GM23338 (cell line): ENCODE data around the gene PRKAA1. TPM values are rescaled to one million over a fixed set of nuclear protein-coding genes. Genes with fewer than 3 reads are reported as not detected.

Source experiments
- ATAC-seq: fragments of 200-7000 bp; cut with Tn5 transposase; 3 replicates; pipeline ENCODE4 v1.9.1; 2020
- DNase-seq: peaks from one replicate; pipeline ENCODE4 v3.0.0-alpha.2; 2015; ENCODE audit warnings: low spot score
- H2AFZ ChIP-seq: fragments of 200-600 bp; sonication (generic); 2 replicates; pipeline ENCODE4 v1.8.0; 2016; ENCODE audit warnings: antibody characterized with exemption, mild to moderate bottlenecking, moderate library complexity
- H3F3A ChIP-seq: fragments of 200-600 bp; sonication (generic); replicated peaks from 2 replicates; pipeline ENCODE4 v1.8.0; 2017; ENCODE audit warnings: antibody characterized with exemption, mixed run types, low read depth
- H3K27ac ChIP-seq: fragments of 200-600 bp; sonication (generic); 2 replicates; pipeline ENCODE4 v1.6.1; 2016; ENCODE audit warnings: low read depth
- H3K27me3 ChIP-seq: fragments of 200-600 bp; sonication (generic); 2 replicates; pipeline ENCODE4 v1.8.0; 2016; ENCODE audit warnings: mild to moderate bottlenecking, mixed run types, moderate library complexity; ENCODE audit not compliant: insufficient read depth
- H3K36me3 ChIP-seq: fragments of 200-600 bp; sonication (generic); 2 replicates; pipeline ENCODE4 v1.8.0; 2016; ENCODE audit warnings: mild to moderate bottlenecking; ENCODE audit not compliant: insufficient read depth
- H3K4me1 ChIP-seq: fragments of 200-600 bp; sonication (generic); 2 replicates; pipeline ENCODE4 v1.8.0; 2016; ENCODE audit warnings: mild to moderate bottlenecking, moderate library complexity; ENCODE audit not compliant: insufficient read depth
- H3K4me2 ChIP-seq: fragments of 200-600 bp; sonication (generic); 2 replicates; pipeline ENCODE4 v1.7.1; 2017; ENCODE audit warnings: mixed run types
- H3K4me3 ChIP-seq: fragments of 200-600 bp; sonication (generic); 2 replicates; pipeline ENCODE4 v1.6.1; 2016; ENCODE audit warnings: mixed run types
- H3K79me2 ChIP-seq: fragments of 200-600 bp; sonication (generic); replicated peaks from 2 replicates; pipeline ENCODE4 v1.8.0; 2017; ENCODE audit warnings: mild to moderate bottlenecking; ENCODE audit not compliant: insufficient read depth
- H3K9me2 ChIP-seq: fragments of 200-600 bp; sonication (generic); 2 replicates; pipeline ENCODE4 v1.8.0; 2017; ENCODE audit not compliant: insufficient read depth
- H4K20me1 ChIP-seq: fragments of 200-600 bp; sonication (generic); replicated peaks from 2 replicates; pipeline ENCODE4 v1.8.0; 2017; ENCODE audit warnings: mild to moderate bottlenecking; ENCODE audit not compliant: insufficient read depth
- H3K27ac Mint-ChIP-seq: 2 replicates; pipeline ENCODE4 v1.8.0; 2020; ENCODE audit warnings: inconsistent platforms, mild to moderate bottlenecking, moderate library complexity, mixed read lengths
- H3K27me3 Mint-ChIP-seq: 3 replicates; pipeline ENCODE4 v1.8.0; 2022; ENCODE audit warnings: low read depth, mild to moderate bottlenecking, moderate library complexity, mixed read lengths, inconsistent platforms; ENCODE audit not compliant: insufficient read depth, poor library complexity
- H3K36me3 Mint-ChIP-seq: 3 replicates; pipeline ENCODE4 v1.8.0; 2021; ENCODE audit warnings: low read depth, mild to moderate bottlenecking, inconsistent platforms, moderate library complexity, mixed read lengths
- H3K4me1 Mint-ChIP-seq: 3 replicates; pipeline ENCODE4 v1.8.0; 2020; ENCODE audit warnings: mild to moderate bottlenecking, inconsistent platforms, mixed read lengths
- H3K4me3 Mint-ChIP-seq: 3 replicates; pipeline ENCODE4 v1.8.0; 2021; ENCODE audit warnings: moderate library complexity, mild to moderate bottlenecking, inconsistent platforms, mixed read lengths
- H3K9me3 Mint-ChIP-seq: 3 replicates; pipeline ENCODE4 v1.8.0; 2020; ENCODE audit warnings: moderate library complexity, mild to moderate bottlenecking, inconsistent platforms, mixed read lengths
- CREB1 ChIP-seq: fragments of 250-450 bp; sonication (Bioruptor Pico); IDR thresholded peaks from 2 replicates; pipeline ENCODE4 v1.5.0; 2020; ENCODE audit warnings: low read depth, mild to moderate bottlenecking, moderate library complexity
- CTCF ChIP-seq, 2 experiments: fragments of 200-600 bp in 1 of 2; sonication (generic) in 1 of 2; conservative IDR thresholded peaks; 2 replicates each; pipeline versions ENCODE4 v1.5.1 to v1.6.1; 2016 to 2017; ENCODE audit warnings: antibody characterized with exemption in 2 of 2, low read depth in 2 of 2, mild to moderate bottlenecking in 2 of 2, moderate library complexity in 1 of 2
- ETS1 ChIP-seq: IDR thresholded peaks from 2 replicates; pipeline ENCODE4 v1.6.1; 2016; ENCODE audit warnings: antibody characterized with exemption
- EZH2phosphoT487 ChIP-seq: fragments of 200-600 bp; sonication (generic); IDR thresholded peaks from one replicate; pipeline ENCODE4 v1.8.1; 2018; ENCODE audit warnings: antibody characterized with exemption; ENCODE audit not compliant: unreplicated experiment
- JUNB ChIP-seq: IDR thresholded peaks from one replicate; pipeline ENCODE4 v1.6.1; 2016; ENCODE audit warnings: antibody characterized with exemption; ENCODE audit not compliant: unreplicated experiment
- POLR2AphosphoS5 ChIP-seq: IDR thresholded peaks from 2 replicates; pipeline ENCODE4 v1.6.1; 2016; ENCODE audit warnings: antibody characterized with exemption, low read depth
- REST ChIP-seq: IDR thresholded peaks from one replicate; pipeline ENCODE4 v1.6.1; 2018; ENCODE audit warnings: antibody characterized with exemption; ENCODE audit not compliant: unreplicated experiment
- STAT1 ChIP-seq: IDR thresholded peaks from one replicate; pipeline ENCODE4 v1.6.1; 2016; ENCODE audit warnings: antibody characterized with exemption; ENCODE audit not compliant: unreplicated experiment
- polyA plus RNA-seq: library from polyadenylated mRNA; unstranded; fragments of >200 nt; fragmentation: Nextera tagmentation; extraction: Ambion mirVana; gene quantifications from 2 replicates; pipeline ENCODE4 v1.2.1, GENCODE V29; 2016
- total RNA-seq: library from RNA; depleted of rRNA; stranded (reverse); fragments of >200 nt; shearing (Covaris generic); gene quantifications from 2 replicates; pipeline ENCODE4 v1.2.3, GENCODE V29; 2014

Gene PRKAA1
- total and polyA plus RNA-seq, 2 experiments from 2014 or later = 10.3 to 35.0 TPM

- TF ChIP-seq CREB1 (CRISPR knock-in tag) (no peak), EZH2phosphoT487 (no peak), POLR2AphosphoS5 (no peak), REST (no peak), CTCF (conservative IDR thresholded peaks at IDR 0.05; ENCODE audit: low read depth in 2 of 2) (no peak)
- no peak overlapping the region for H3K27ac Mint-ChIP-seq
- peaks cover 24% of the 10 kb centered on the region for H3K36me3 Mint-ChIP-seq
- peaks cover 28% of the 10 kb centered on the region for H3K4me1 Mint-ChIP-seq
- Histone ChIP-seq H3K36me3 (peaks cover 14% of the 10 kb centered on the region), H3K4me2 (no peak overlapping the region), H3K27me3 (no peaks in the 10 kb centered on the region), H3K4me1 (peaks cover 20% of the 10 kb centered on the region), H3K4me3 (no peak overlapping the region), H2AFZ (no peak overlapping the region), H3K79me2 (peaks cover 19% of the 10 kb centered on the region), H3K9me2 (no peaks in the 10 kb centered on the region), H3F3A (peaks cover 27% of the 10 kb centered on the region), H4K20me1 (peaks cover 10% of the 10 kb centered on the region), H3K27ac (no peak overlapping the region)
- DNase-seq (no peak), ATAC-seq (no peak)
- peaks cover 18% of the 10 kb centered on the region for H3K27me3 Mint-ChIP-seq
- 0 out of 3 replicates have a peak, but pooled peaks cover 6% of the 10 kb centered on the region for H3K9me3 Mint-ChIP-seq
- H3K4me3 Mint-ChIP-seq = no peak overlapping the region
Measured at GRCh38 chr5:40838086-40838485, 39.9 kb upstream of the PRKAA1 start.

GRCh38 chr5:40834849-40835787 lies 36.9 kb upstream of the PRKAA1 start, which contains the start of gene RPL37:
RPL37 (minus strand) TSS chr5:40835222; CDS start chr5:40835185, 37 bp downstream.
- peak within 1 kb of the TSS; percentile 97 for H3K4me2 ChIP-seq
- H3K4me3 Mint-ChIP-seq = peak within 1 kb of the TSS; percentile 100
- 0 out of 3 replicates have a peak, but pooled peaks cover 9% of the 10 kb centered on the region for H3K9me3 Mint-ChIP-seq
- H3K27me3 ChIP-seq = no peaks in the 10 kb centered on the region
- H2AFZ ChIP-seq = peak within 1 kb of the TSS; percentile 82
- H4K20me1 ChIP-seq = peaks cover 27% of the 10 kb centered on the region
- peak; percentile 98 for DNase-seq
- H3K4me1 Mint-ChIP-seq = peaks cover 34% of the 10 kb centered on the region
- peak within 1 kb of the TSS; percentile 100 for H3K27ac Mint-ChIP-seq
- H3K4me1 ChIP-seq = peaks cover 30% of the 10 kb centered on the region
- H3K36me3 Mint-ChIP-seq = peaks cover 53% of the 10 kb centered on the region
- peaks cover 30% of the 10 kb centered on the region for H3K27me3 Mint-ChIP-seq
- H3K36me3 ChIP-seq = peaks cover 43% of the 10 kb centered on the region
- peaks cover 56% of the 10 kb centered on the region for H3F3A ChIP-seq
- no peaks in the 10 kb centered on the region for H3K9me2 ChIP-seq
- peak; percentile 97 for ATAC-seq
- H3K27ac ChIP-seq = peak within 1 kb of the TSS; percentile 100
- peak within 1 kb of the TSS; percentile 97 for H3K4me3 ChIP-seq
- H3K79me2 ChIP-seq = peaks cover 49% of the 10 kb centered on the region
- no peak for TF ChIP-seq STAT1
- no peak for TF ChIP-seq CTCF (conservative IDR thresholded peaks at IDR 0.05; ENCODE audit: low read depth in 2 of 2)
- peak; percentile 99 for TF ChIP-seq POLR2AphosphoS5
- peak; percentile 79 for TF ChIP-seq CREB1 (CRISPR knock-in tag)
- TF ChIP-seq JUNB = no peak
- TF ChIP-seq EZH2phosphoT487 = no peak
- TF ChIP-seq ETS1 = peak; percentile 95
